K562 treated with DMSO at 1 percent for 24 hours (cell line): ENCODE measurements around the gene PAPLN. TPM values are rescaled to one million over a fixed set of nuclear protein-coding genes. Genes with fewer than 3 reads are reported as not detected.

ENCODE experiments used
- total RNA-seq: library from RNA; unstranded; fragments of 300-600 nt; gene quantifications from 2 replicates; pipeline ENCODE4 v1.2.3, GENCODE V29; 2022; ENCODE audit warnings: low read depth; ENCODE audit not compliant: insufficient read depth

PAPLN gene
- total RNA-seq: 2.5 and 2.7 TPM in 2 replicates

GRCh38 chr14:73237219-73237785 lies at the start of gene PAPLN:
Gene PAPLN, plus strand, starts transcription at chr14:73237506. Its CDS starts 2,273 bp downstream, at chr14:73239779.

Other genes starting within 250 kb of the PAPLN start
- 24.8 and 25.3 TPM in 2 replicates for gene ZFYVE1, start 210.4 kb upstream of the PAPLN start, total RNA-seq
- 28.2 and 28.5 TPM in 2 replicates for gene RBM25, start 179.0 kb upstream of the PAPLN start, total RNA-seq
- gene PSEN1, start 101.0 kb upstream of the PAPLN start, total RNA-seq: 20.4 and 22.4 TPM in 2 replicates
- gene NUMB, start 221.0 kb downstream of the PAPLN start, total RNA-seq: 30.1 and 30.7 TPM in 2 replicates